ENCODE measurements around the gene BFSP1.

BFSP1 gene

GRCh38 chr20:17508756-17509155 lies 22.4 kb downstream of the BFSP1 start:
- Histone ChIP-seq H3K27me3 (ENCODE audit: control insufficient read depth in 1 of 2, insufficient read depth in 1 of 2, low read length in 2 of 2) (peaks cover 0 to 8% of the 10 kb centered on the region in 2 experiments), H3K4me1 (ENCODE audit: control insufficient read depth, insufficient read depth, low read depth, low read length) (peaks cover 6% of the 10 kb centered on the region), H3K18ac (ENCODE audit: low read depth in 1 of 2, low read length in 2 of 2) (no peak overlapping the region), H3K27ac (ENCODE audit: low read length, poor library complexity, severe bottlenecking) (no peak overlapping the region), H2BK5ac (ENCODE audit: low read depth, low read length, poor library complexity, severe bottlenecking) (no peak overlapping the region), H3K4ac (ENCODE audit: low read depth in 1 of 2, low read length in 2 of 2) (no peak overlapping the region), H3K9ac (ENCODE audit: low read length) (no peak overlapping the region), H2BK12ac (ENCODE audit: low read length in 2 of 2) (no peak overlapping the region), H2AFZ (ENCODE audit: low read depth, low read length) (no peak overlapping the region), H2BK15ac (ENCODE audit: low read depth, poor library complexity, severe bottlenecking) (no peak overlapping the region), H4K8ac (ENCODE audit: low read length) (no peak overlapping the region), H2AK5ac (ENCODE audit: low read length, severe bottlenecking) (no peak overlapping the region), H3K36me3 (ENCODE audit: control insufficient read depth in 1 of 2, insufficient read depth in 2 of 2, low read depth in 1 of 2, low read length in 2 of 2) (peaks cover 0 to 10% of the 10 kb centered on the region in 2 experiments), H2BK120ac (ENCODE audit: low read depth, low read length) (no peak overlapping the region), H3K14ac (ENCODE audit: low read length in 2 of 2) (no peak overlapping the region), H3K9me3 (ENCODE audit: control insufficient read depth, low read length) (no peaks in the 10 kb centered on the region), H3K79me1 (replicated peaks; ENCODE audit: low read length, poor library complexity, severe bottlenecking) (no peaks in the 10 kb centered on the region), H3K4me2 (ENCODE audit: low read length, poor library complexity, severe bottlenecking) (no peak overlapping the region), H3K23ac (ENCODE audit: low read length in 2 of 2) (no peak overlapping the region), H3K4me3 (ENCODE audit: insufficient read depth in 1 of 2, low read depth in 1 of 2, low read length in 2 of 2) (no peak overlapping the region), H4K91ac (ENCODE audit: low read length) (no peak overlapping the region)
- no peak for DNase-seq
- 97% methylated on average over 18 of the region's 18 CpGs for WGBS

GRCh38 chr20:17507531-17507930 lies 23.6 kb downstream of the BFSP1 start:
- no peak overlapping the region for H3K9ac ChIP-seq (ENCODE audit: low read length)
- H3K27me3 ChIP-seq (ENCODE audit: control insufficient read depth in 1 of 2, insufficient read depth in 1 of 2, low read length in 2 of 2): peaks cover 0 to 19% of the 10 kb centered on the region in 2 experiments
- no peak overlapping the region for H4K8ac ChIP-seq (ENCODE audit: low read length)
- no peak overlapping the region for H2BK12ac ChIP-seq (ENCODE audit: low read length in 2 of 2)
- no peaks in the 10 kb centered on the region for H3K79me1 ChIP-seq (replicated peaks; ENCODE audit: low read length, poor library complexity, severe bottlenecking)
- H2BK120ac ChIP-seq (ENCODE audit: low read depth, low read length): no peak overlapping the region
- H4K91ac ChIP-seq (ENCODE audit: low read length): no peak overlapping the region
- H3K4me1 ChIP-seq (ENCODE audit: control insufficient read depth, insufficient read depth, low read depth, low read length): peaks cover 6% of the 10 kb centered on the region
- H3K23ac ChIP-seq (ENCODE audit: low read length in 2 of 2): no peak overlapping the region
- H3K36me3 ChIP-seq (ENCODE audit: control insufficient read depth in 1 of 2, insufficient read depth in 2 of 2, low read depth in 1 of 2, low read length in 2 of 2): peaks cover 0 to 4% of the 10 kb centered on the region in 2 experiments
- H2BK15ac ChIP-seq (ENCODE audit: low read depth, poor library complexity, severe bottlenecking): no peak overlapping the region
- no peak overlapping the region for H3K4me2 ChIP-seq (ENCODE audit: low read length, poor library complexity, severe bottlenecking)
- H3K9me3 ChIP-seq (ENCODE audit: control insufficient read depth, low read length): no peaks in the 10 kb centered on the region
- H2BK5ac ChIP-seq (ENCODE audit: low read depth, low read length, poor library complexity, severe bottlenecking): no peak overlapping the region
- H3K4me3 ChIP-seq (ENCODE audit: insufficient read depth in 1 of 2, low read depth in 1 of 2, low read length in 2 of 2): no peak overlapping the region
- no peak overlapping the region for H3K18ac ChIP-seq (ENCODE audit: low read depth in 1 of 2, low read length in 2 of 2)
- WGBS: 89% methylated on average over 5 of the region's 5 CpGs
- DNase-seq: no peak
- no peak overlapping the region for H2AK5ac ChIP-seq (ENCODE audit: low read length, severe bottlenecking)
- H3K4ac ChIP-seq (ENCODE audit: low read depth in 1 of 2, low read length in 2 of 2): no peak overlapping the region
- H2AFZ ChIP-seq (ENCODE audit: low read depth, low read length): no peak overlapping the region
- H3K27ac ChIP-seq (ENCODE audit: low read length, poor library complexity, severe bottlenecking): no peak overlapping the region
- H3K14ac ChIP-seq (ENCODE audit: low read length in 2 of 2): no peak overlapping the region

- Histone ChIP-seq H3K9ac (ENCODE audit: low read length) (no peak overlapping the region), H2BK120ac (ENCODE audit: low read depth, low read length) (no peak overlapping the region), H3K4ac (ENCODE audit: low read depth in 1 of 2, low read length in 2 of 2) (no peak overlapping the region), H4K91ac (ENCODE audit: low read length) (no peak overlapping the region), H3K4me1 (ENCODE audit: control insufficient read depth, insufficient read depth, low read depth, low read length) (peaks cover 6% of the 10 kb centered on the region), H3K4me3 (ENCODE audit: insufficient read depth in 1 of 2, low read depth in 1 of 2, low read length in 2 of 2) (no peak overlapping the region), H2BK5ac (ENCODE audit: low read depth, low read length, poor library complexity, severe bottlenecking) (no peak overlapping the region), H2BK15ac (ENCODE audit: low read depth, poor library complexity, severe bottlenecking) (no peak overlapping the region), H3K27ac (ENCODE audit: low read length, poor library complexity, severe bottlenecking) (no peak overlapping the region), H3K4me2 (ENCODE audit: low read length, poor library complexity, severe bottlenecking) (no peak overlapping the region), H3K18ac (ENCODE audit: low read depth in 1 of 2, low read length in 2 of 2) (no peak overlapping the region), H3K79me1 (replicated peaks; ENCODE audit: low read length, poor library complexity, severe bottlenecking) (no peaks in the 10 kb centered on the region), H3K23ac (ENCODE audit: low read length in 2 of 2) (no peak overlapping the region), H2BK12ac (ENCODE audit: low read length in 2 of 2) (no peak overlapping the region), H2AFZ (ENCODE audit: low read depth, low read length) (no peak overlapping the region), H4K8ac (ENCODE audit: low read length) (no peak overlapping the region), H3K9me3 (ENCODE audit: control insufficient read depth, low read length) (no peaks in the 10 kb centered on the region), H3K14ac (ENCODE audit: low read length in 2 of 2) (no peak overlapping the region), H3K36me3 (ENCODE audit: control insufficient read depth in 1 of 2, insufficient read depth in 2 of 2, low read depth in 1 of 2, low read length in 2 of 2) (peaks cover 0 to 4% of the 10 kb centered on the region in 2 experiments), H3K27me3 (ENCODE audit: control insufficient read depth in 1 of 2, insufficient read depth in 1 of 2, low read length in 2 of 2) (peaks cover 0 to 24% of the 10 kb centered on the region in 2 experiments), H2AK5ac (ENCODE audit: low read length, severe bottlenecking) (no peak overlapping the region)
- no peak for DNase-seq
- WGBS: no CpG with 5 or more reads among the region's 2 CpGs
Measured at GRCh38 chr20:17507032-17507431, 24.1 kb downstream of the BFSP1 start.

GRCh38 chr20:17505636-17506517 lies 25.3 kb downstream of the BFSP1 start:
- Histone ChIP-seq H3K18ac (ENCODE audit: low read depth in 1 of 2, low read length in 2 of 2) (peak overlapping the region; percentile 1 to 74), H4K8ac (ENCODE audit: low read length) (peak overlapping the region; percentile 67), H3K14ac (ENCODE audit: low read length in 2 of 2) (no peak overlapping the region), H3K79me1 (replicated peaks; ENCODE audit: low read length, poor library complexity, severe bottlenecking) (no peaks in the 10 kb centered on the region), H3K9ac (ENCODE audit: low read length) (peak overlapping the region; percentile 76), H3K23ac (ENCODE audit: low read length in 2 of 2) (peak overlapping the region in 1 of 2 experiments; percentile 36), H3K4ac (ENCODE audit: low read depth in 1 of 2, low read length in 2 of 2) (peak overlapping the region in 1 of 2 experiments; percentile 64), H2BK5ac (ENCODE audit: low read depth, low read length, poor library complexity, severe bottlenecking) (no peak overlapping the region), H3K4me2 (ENCODE audit: low read length, poor library complexity, severe bottlenecking) (peak overlapping the region; percentile 97), H2BK15ac (ENCODE audit: low read depth, poor library complexity, severe bottlenecking) (peak overlapping the region; percentile 26), H3K27me3 (ENCODE audit: control insufficient read depth in 1 of 2, insufficient read depth in 1 of 2, low read length in 2 of 2) (peaks cover 0 to 29% of the 10 kb centered on the region in 2 experiments), H2BK12ac (ENCODE audit: low read length in 2 of 2) (peak overlapping the region in 1 of 2 experiments; percentile 81), H3K9me3 (ENCODE audit: control insufficient read depth, low read length) (no peaks in the 10 kb centered on the region), H3K36me3 (ENCODE audit: control insufficient read depth in 1 of 2, insufficient read depth in 2 of 2, low read depth in 1 of 2, low read length in 2 of 2) (peaks cover 0 to 4% of the 10 kb centered on the region in 2 experiments), H3K4me1 (ENCODE audit: control insufficient read depth, insufficient read depth, low read depth, low read length) (peaks cover 6% of the 10 kb centered on the region), H2AFZ (ENCODE audit: low read depth, low read length) (peak overlapping the region; percentile 16), H3K27ac (ENCODE audit: low read length, poor library complexity, severe bottlenecking) (no peak overlapping the region), H2BK120ac (ENCODE audit: low read depth, low read length) (no peak overlapping the region), H4K91ac (ENCODE audit: low read length) (no peak overlapping the region), H3K4me3 (ENCODE audit: insufficient read depth in 1 of 2, low read depth in 1 of 2, low read length in 2 of 2) (peak overlapping the region in 1 of 2 experiments; percentile 75), H2AK5ac (ENCODE audit: low read length, severe bottlenecking) (no peak overlapping the region)
- peak; percentile 65 for DNase-seq
- WGBS: 94% methylated on average over 17 of the region's 19 CpGs
